ENCODE data around the gene GPR37L1.
A peak's percentile ranks its signal among the peaks of the same experiment; 100 is the strongest.
"Not testable (repeated sequence)": the region's sequence is repeated elsewhere in the genome, so short reads cannot be mapped to it uniquely, and the experiment has no call there.

The GPR37L1 gene

DNA sequence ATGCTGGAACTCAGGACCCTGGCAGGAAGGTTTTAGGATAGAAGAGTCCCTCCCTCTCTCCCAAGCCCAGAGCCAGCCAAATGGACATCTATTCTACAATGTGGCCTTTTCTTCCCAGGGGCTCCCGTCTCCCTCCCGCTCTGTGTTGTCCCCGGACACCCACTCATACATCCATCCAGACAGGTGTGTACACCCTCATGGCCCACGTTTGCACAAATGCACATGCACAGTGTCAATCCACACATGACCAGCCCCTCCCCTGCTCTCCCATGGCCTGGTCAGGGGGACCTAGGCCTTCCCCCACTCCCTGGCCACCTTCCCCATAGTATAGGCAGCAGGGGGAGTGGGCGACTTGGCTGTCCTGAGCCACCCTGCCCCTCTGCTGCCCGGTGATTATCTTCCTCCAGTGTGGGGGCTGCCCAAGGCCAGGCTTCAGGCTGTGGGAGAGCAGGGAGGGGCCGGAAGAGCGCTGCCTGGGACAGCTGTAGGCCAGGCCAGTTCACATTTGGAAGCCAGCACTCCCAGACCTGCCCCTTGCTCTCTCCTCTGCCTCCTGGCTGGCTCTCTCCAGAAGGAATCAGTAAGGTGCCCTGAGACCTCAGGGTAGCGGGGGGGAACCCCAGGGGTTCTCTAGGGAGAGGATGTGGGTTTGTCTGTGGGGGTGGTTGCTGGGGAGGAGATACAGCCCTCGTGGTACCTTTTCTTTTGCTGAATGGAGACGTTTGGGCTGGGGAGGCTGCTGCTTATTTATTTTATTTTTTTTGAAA is 41.7 kb downstream of the GPR37L1 start:
- H3K4me3 ChIP-seq (ENCODE audit: control insufficient read depth, low read depth, low read length) = no peak overlapping the region
- no peak for DNase-seq (ENCODE audit: low read depth)
- TF ChIP-seq, protein P1, sequence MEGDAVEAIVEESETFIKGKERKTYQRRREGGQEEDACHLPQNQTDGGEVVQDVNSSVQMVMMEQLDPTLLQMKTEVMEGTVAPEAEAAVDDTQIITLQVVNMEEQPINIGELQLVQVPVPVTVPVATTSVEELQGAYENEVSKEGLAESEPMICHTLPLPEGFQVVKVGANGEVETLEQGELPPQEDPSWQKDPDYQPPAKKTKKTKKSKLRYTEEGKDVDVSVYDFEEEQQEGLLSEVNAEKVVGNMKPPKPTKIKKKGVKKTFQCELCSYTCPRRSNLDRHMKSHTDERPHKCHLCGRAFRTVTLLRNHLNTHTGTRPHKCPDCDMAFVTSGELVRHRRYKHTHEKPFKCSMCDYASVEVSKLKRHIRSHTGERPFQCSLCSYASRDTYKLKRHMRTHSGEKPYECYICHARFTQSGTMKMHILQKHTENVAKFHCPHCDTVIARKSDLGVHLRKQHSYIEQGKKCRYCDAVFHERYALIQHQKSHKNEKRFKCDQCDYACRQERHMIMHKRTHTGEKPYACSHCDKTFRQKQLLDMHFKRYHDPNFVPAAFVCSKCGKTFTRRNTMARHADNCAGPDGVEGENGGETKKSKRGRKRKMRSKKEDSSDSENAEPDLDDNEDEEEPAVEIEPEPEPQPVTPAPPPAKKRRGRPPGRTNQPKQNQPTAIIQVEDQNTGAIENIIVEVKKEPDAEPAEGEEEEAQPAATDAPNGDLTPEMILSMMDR (conservative IDR thresholded peaks at IDR 0.05; ENCODE audit: control insufficient read depth, insufficient read depth, low read depth, low read length) = no peak

DNA sequence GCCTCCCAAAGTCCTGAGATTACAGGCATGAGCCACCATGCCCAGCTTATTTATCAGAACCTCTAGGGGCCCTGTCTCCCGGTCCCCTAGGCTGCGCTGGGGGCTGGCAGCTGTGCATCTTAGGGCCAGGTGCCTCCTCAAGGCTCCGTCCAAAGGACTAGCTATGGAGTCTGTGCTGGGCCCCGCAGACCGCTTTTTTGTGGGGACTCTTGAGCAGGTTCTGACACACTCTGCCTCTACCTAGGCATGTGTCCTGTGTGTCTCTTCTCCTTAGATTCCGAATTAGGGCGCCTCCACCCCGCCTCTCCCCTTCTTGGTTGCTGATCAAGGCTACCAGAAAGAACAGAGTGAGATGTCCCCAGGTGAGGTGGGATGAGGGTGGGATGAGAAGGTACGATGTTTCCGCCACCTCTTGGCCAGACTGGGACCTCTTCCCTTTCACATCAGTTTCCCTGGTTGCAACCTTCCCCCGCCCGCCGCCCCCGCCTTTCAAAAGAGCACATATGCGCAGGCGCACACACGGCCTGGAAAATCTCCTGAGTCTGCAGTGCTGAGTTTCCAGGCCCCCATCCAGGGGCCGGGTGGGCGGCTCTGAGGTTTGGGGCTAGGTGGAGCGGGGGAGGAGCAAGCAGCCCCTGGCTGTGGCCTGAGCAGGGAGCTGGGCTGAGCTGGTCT is 42.7 kb downstream of the GPR37L1 start:
- no peak overlapping the region for H3K4me3 ChIP-seq (ENCODE audit: control insufficient read depth, low read depth, low read length)
- TF ChIP-seq, protein P1 (conservative IDR thresholded peaks at IDR 0.05; ENCODE audit: control insufficient read depth, insufficient read depth, low read depth, low read length) = no peak
- DNase-seq (ENCODE audit: low read depth) = no peak

DNA sequence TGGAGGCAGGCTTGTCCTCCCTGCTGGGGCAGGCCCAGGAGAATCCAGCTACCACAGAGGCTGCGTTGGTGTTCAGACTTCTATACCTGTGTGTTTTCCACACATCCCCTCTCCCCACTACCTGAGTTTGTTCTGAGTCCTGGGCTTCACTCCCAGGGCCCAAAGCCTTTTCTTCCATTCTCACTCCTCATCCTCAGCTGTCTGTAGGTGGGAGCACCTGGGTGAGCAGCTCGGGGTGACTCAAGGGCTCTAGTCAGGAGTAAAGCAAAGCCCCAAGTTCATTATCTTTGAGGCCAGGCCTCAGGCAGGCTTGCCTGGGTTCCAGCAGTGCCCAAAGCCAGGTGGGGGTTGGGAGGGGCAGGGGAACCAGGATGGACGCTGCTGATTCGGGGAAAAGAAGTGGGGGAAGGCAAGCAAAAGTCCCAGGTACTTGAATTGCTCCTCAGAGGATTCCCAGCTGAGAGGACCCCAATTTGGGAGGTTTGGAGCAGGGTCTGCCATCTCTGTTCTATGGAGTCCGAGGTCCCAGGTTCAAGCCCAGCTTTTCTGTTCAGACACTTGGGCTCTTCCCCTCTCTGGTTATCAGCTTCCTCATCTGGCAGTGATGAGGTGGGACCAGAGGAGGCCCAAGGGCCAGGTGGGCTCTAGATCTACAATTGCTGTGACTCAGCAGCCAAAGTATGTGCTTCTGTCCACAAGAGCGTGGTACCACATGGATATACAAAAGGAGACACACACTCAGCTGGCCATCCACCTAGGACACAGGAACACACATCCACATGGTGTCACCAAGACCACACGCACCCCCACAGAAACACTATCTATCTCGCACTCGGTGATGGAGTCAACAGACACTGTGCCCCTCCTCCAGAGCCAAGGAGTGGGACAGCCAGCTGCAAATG is 43.5 kb downstream of the GPR37L1 start:
- no peak overlapping the region for H3K4me3 ChIP-seq (ENCODE audit: control insufficient read depth, low read depth, low read length)
- TF ChIP-seq, protein P1 (conservative IDR thresholded peaks at IDR 0.05; ENCODE audit: control insufficient read depth, insufficient read depth, low read depth, low read length) = no peak
- DNase-seq (ENCODE audit: low read depth) = no peak

DNA sequence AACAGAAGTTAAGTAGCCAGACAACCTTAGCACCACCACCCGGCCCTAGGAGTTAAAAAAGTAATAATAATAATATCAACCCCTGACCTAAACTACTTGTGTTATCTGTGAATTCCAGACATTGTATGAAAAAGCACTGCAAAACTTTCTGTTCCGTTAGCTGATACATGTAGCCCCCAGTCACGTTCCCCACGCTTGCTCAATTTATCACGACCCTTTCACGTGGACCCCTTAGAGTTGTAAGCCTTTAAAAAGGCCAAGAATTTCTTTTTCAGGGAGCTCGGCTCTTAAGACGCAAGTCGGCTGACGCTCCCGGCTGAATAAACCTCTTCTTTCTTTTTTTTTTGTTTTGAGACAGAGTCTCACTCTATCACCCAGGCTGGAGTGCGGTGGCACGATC is 44.3 kb downstream of the GPR37L1 start:
- H3K4me3 ChIP-seq (ENCODE audit: control insufficient read depth, low read depth, low read length); DNase-seq (ENCODE audit: low read depth): not testable (repeated sequence)

DNA sequence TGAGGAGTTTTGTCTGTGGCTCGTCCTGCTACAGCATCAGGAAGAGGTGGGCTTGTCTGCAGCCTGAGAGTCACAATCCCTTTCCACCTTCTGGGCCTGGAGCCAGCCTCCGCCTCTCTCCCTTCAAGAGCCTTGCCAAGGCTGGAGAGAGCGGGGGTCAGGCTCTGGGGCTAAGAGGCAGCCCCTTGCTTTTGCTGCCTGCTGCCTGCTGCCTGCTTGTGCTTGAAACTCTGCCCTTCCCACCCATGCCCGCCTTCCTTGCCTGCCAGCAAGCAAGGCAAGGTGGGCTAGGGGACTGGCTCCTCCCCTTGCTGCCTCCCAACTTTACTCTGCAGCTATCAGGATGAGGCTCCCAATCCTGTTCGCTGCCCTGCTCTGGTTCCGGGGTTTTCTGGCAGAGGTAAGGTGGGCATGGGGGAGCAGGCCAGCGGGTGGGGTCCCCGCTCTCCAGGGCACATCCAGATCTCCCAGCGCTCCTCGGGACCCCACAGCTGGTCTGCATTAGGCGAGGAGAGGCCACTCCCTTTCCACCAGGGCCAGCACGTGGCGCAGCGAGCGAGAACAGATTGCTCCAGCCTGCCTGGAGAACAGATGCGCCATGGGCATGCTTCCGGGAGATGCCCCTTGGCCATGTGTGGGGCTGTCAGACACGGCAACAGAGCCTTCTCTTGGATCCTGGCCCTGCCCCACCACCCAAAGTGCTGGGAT is 45.1 kb downstream of the GPR37L1 start:
- peak; percentile 54 for DNase-seq (ENCODE audit: low read depth)
- H3K4me3 ChIP-seq (ENCODE audit: control insufficient read depth, low read depth, low read length) = no peak overlapping the region

DNA sequence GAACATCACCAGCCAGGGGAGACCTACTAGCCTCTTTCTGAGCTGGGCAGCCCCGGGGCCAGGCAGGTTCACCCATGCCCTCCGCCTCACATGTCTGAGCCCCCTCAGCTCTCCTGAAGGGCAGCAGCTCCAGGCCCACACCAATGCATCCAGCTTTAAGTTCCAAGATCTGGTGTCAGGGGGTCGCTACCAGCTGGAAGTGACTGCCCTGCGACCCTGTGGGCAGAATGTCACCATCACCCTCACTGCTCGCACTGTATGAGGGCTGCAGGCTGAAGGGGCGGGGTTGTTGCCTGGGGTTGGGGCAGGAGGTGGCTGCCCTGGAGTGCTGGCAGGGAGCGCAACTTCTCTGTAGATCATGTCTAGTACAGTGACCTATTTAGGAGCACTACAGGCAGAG is 46.1 kb downstream of the GPR37L1 start:
- H3K4me3 ChIP-seq (ENCODE audit: control insufficient read depth, low read depth, low read length) = no peak overlapping the region

More for the DNA sequence above, 45.1 kb downstream of the GPR37L1 start:
- TF ChIP-seq, protein P1 (conservative IDR thresholded peaks at IDR 0.05; ENCODE audit: control insufficient read depth, insufficient read depth, low read depth, low read length) = no peak

More for the DNA sequence above, 46.1 kb downstream of the GPR37L1 start:
- DNase-seq (ENCODE audit: low read depth) = no peak
- TF ChIP-seq, protein P1 (conservative IDR thresholded peaks at IDR 0.05; ENCODE audit: control insufficient read depth, insufficient read depth, low read depth, low read length) = no peak
